CD14-positive monocyte (primary cell): ENCODE measurements around the gene GNG4. TPM values are rescaled to one million over a fixed set of nuclear protein-coding genes. Genes with fewer than 3 reads are reported as not detected.

Source experiments
- DNase-seq, 3 donors: peaks; one replicate each; pipeline ENCODE4 v3.0.0-alpha.2; 2011 to 2022
- H2AFZ ChIP-seq: 2 replicates; pipeline ENCODE4 v1.6.0; 2012; ENCODE audit warnings: mild to moderate bottlenecking, low read depth, low read length, inconsistent platforms; ENCODE audit not compliant: insufficient read depth, poor library complexity, severe bottlenecking
- H3K27ac ChIP-seq, 2 donors: 1 replicate in 1 of 2; 2 replicates in 1 of 2; pipeline ENCODE4 v1.5.1; 2012 to 2013; ENCODE audit warnings: low read length in 2 of 2, control low read depth in 1 of 2, inconsistent platforms in 1 of 2, low read depth in 1 of 2, mild to moderate bottlenecking in 1 of 2
- H3K27me3 ChIP-seq, 2 donors: one replicate each; pipeline versions ENCODE4 v1.6.0 to v1.6.1; 2011 to 2013; ENCODE audit warnings: low read length in 2 of 2; ENCODE audit not compliant: control insufficient read depth in 2 of 2, insufficient read depth in 2 of 2
- H3K36me3 ChIP-seq, 2 donors: replicated peaks in 1 of 2; 1 replicate in 1 of 2; 2 replicates in 1 of 2; pipeline versions ENCODE4 v1.5.1 to v1.6.1; 2012 to 2013; ENCODE audit warnings: low read length in 2 of 2, control low read depth in 1 of 2, inconsistent platforms in 1 of 2, mild to moderate bottlenecking in 1 of 2; ENCODE audit not compliant: insufficient read depth in 2 of 2, control insufficient read depth in 1 of 2
- H3K4me1 ChIP-seq, 2 donors: 1 replicate in 1 of 2; 2 replicates in 1 of 2; pipeline versions ENCODE4 v1.5.1 to v1.6.1; 2012 to 2013; ENCODE audit warnings: low read length in 2 of 2, control low read depth in 1 of 2, inconsistent platforms in 1 of 2, mild to moderate bottlenecking in 1 of 2, moderate library complexity in 1 of 2; ENCODE audit not compliant: insufficient read depth in 2 of 2, control insufficient read depth in 1 of 2
- H3K4me2 ChIP-seq: replicated peaks from 2 replicates; pipeline ENCODE3; 2012; ENCODE audit warnings: low read length, moderate library complexity, mild to moderate bottlenecking; ENCODE audit not compliant: poor library complexity, severe bottlenecking; ENCODE audit errors: extremely low read depth
- H3K4me3 ChIP-seq, 3 experiments: fragments of 200-600 bp in 1 of 3; sonication (generic) in 1 of 3; replicated peaks in 1 of 3; 1 replicate in 2 of 3; 2 replicates in 1 of 3; pipeline ENCODE4 v1.5.1; 2011 to 2013; ENCODE audit warnings: low read length in 3 of 3, mild to moderate bottlenecking in 3 of 3, control low read depth in 2 of 3, low read depth in 2 of 3, inconsistent platforms in 1 of 3, moderate library complexity in 1 of 3
- H3K79me2 ChIP-seq: 2 replicates; pipeline ENCODE4 v1.6.0; 2012; ENCODE audit warnings: mild to moderate bottlenecking, control low read depth, inconsistent platforms, low read length, moderate library complexity; ENCODE audit not compliant: insufficient read depth
- H3K9ac ChIP-seq: 2 replicates; pipeline ENCODE4 v1.6.0; 2017; ENCODE audit warnings: low read length, mild to moderate bottlenecking; ENCODE audit not compliant: insufficient read depth, poor library complexity, severe bottlenecking
- H3K9me3 ChIP-seq, 2 donors: replicated peaks in 1 of 2; 1 replicate in 1 of 2; 2 replicates in 1 of 2; pipeline versions ENCODE4 v1.5.1 to v1.6.1; 2012 to 2013; ENCODE audit warnings: low read length in 2 of 2, control low read depth in 1 of 2; ENCODE audit not compliant: control insufficient read depth in 1 of 2, insufficient read depth in 1 of 2
- H4K20me1 ChIP-seq: 2 replicates; pipeline ENCODE4 v1.6.0; 2012; ENCODE audit warnings: mild to moderate bottlenecking, low read length, control low read depth, moderate library complexity; ENCODE audit not compliant: insufficient read depth
- H3K27ac Mint-ChIP-seq, 7 donors: one replicate each; pipeline ENCODE4 v1.8.0; 2020; ENCODE audit warnings: mild to moderate bottlenecking in 7 of 7, mixed read lengths in 7 of 7, moderate library complexity in 6 of 7, inconsistent platforms in 2 of 7
- H3K27me3 Mint-ChIP-seq, 3 donors: one replicate each; pipeline ENCODE4 v1.8.0; 2021 to 2022; ENCODE audit warnings: low read depth in 3 of 3, mild to moderate bottlenecking in 3 of 3, mixed read lengths in 3 of 3, moderate library complexity in 3 of 3, inconsistent platforms in 1 of 3
- H3K36me3 Mint-ChIP-seq, 2 donors: one replicate each; pipeline ENCODE4 v1.8.0; 2020; ENCODE audit warnings: mixed read lengths in 2 of 2, inconsistent platforms in 1 of 2, mild to moderate bottlenecking in 1 of 2
- H3K4me1 Mint-ChIP-seq: one replicate; pipeline ENCODE4 v1.8.0; 2020; ENCODE audit warnings: mild to moderate bottlenecking, mixed read lengths
- H3K4me3 Mint-ChIP-seq, 2 donors: one replicate each; pipeline ENCODE4 v1.8.0; 2020; ENCODE audit warnings: mild to moderate bottlenecking in 2 of 2, mixed read lengths in 2 of 2, moderate library complexity in 1 of 2
- H3K9me3 Mint-ChIP-seq, 7 donors: one replicate each; pipeline ENCODE4 v1.8.0; 2020 to 2022; ENCODE audit warnings: mixed read lengths in 7 of 7, mild to moderate bottlenecking in 6 of 7, moderate library complexity in 6 of 7, inconsistent platforms in 2 of 7
- WGBS: methylation state at CpG from one replicate; pipeline ENCODE4 v1.1.5; 2013; ENCODE audit warnings: missing lambda C conversion rate; ENCODE audit not compliant: insufficient coverage; 5-methylcytosine and 5-hydroxymethylcytosine counted together
- intact Hi-C, 2 donors: fragments of 100-400 bp; cut with micrococcal nuclease; formaldehyde crosslinking; loops; one replicate each; pipeline versions ENCODE4 v1.15.0 to v1.15.1; 2023
- polyA plus RNA-seq, 3 donors: library from polyadenylated mRNA; depleted of rRNA in 1 of 3; unstranded in 2 of 3; stranded (reverse) in 1 of 3; fragments of 300-500 nt in 2 of 3; fragments of >200 nt in 1 of 3; fragmentation: Illumina TruSeq in 2 of 3; gene quantifications; 1 replicate in 2 of 3; 2 replicates in 1 of 3; pipeline ENCODE4 v1.2.3, GENCODE V29; 2012 to 2021
- TF ChIP-seq, protein P1 (sequence below): fragments of 200-600 bp; IDR thresholded peaks from one replicate; pipeline ENCODE4 v1.8.0; 2022; ENCODE audit warnings: antibody characterized with exemption, mild to moderate bottlenecking

GNG4 gene
- polyA plus RNA-seq, 3 donors: not detected

DNA sequence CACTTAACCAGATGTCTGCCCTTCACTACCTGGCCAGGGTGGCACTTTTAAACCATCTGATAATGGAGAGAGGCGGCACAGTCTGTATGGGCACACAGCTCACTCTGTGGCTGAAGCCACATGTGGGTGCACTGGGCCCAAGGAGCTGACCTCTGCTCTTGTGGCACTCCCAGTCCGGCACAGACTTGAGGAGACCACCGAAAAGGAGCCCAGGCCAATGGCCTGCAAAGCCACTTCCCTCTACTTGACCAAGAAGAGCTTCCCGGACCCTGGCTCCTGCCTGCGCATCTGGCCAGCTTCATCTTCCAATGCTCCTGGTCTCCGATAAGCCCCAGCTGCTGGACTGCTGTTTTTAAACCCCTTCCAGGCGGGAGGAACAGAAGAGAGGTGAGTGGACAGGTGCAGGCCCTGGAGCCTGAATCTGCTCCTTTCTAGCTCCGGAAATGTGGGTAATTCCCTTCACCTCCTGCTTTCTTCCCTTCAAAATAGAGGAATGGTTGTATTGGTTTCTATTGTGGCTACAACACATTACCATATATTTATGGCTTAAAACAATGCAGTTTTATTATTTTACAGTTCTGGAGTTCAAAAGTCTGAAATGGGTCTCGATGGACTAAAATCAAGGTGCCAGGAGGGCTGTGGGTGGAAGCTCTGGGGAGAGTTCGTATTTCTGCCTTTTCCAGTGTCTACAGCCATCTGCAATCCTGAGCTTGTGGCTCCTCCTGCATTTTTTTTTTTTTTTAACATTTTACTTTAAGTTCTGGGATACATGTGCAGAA lies 11.6 kb downstream of the GNG4 start:
- no peak for DNase-seq
- no peak overlapping the region for H3K27ac Mint-ChIP-seq
- no peaks in the 10 kb centered on the region for H4K20me1 ChIP-seq
- no peaks in the 10 kb centered on the region for H3K36me3 Mint-ChIP-seq
- peaks cover 17% of the 10 kb centered on the region for H3K4me1 Mint-ChIP-seq
- H3K9ac ChIP-seq: no peak overlapping the region
- no peak overlapping the region for H3K4me3 Mint-ChIP-seq
- WGBS: 100% methylated on average over 6 of the region's 10 CpGs
- H3K4me3 ChIP-seq: no peak overlapping the region
- no peaks in the 10 kb centered on the region for H3K9me3 ChIP-seq
- no peak overlapping the region for H2AFZ ChIP-seq
- H3K4me1 ChIP-seq: peaks cover 13 to 14% of the 10 kb centered on the region in 2 donors
- TF ChIP-seq, protein P1, sequence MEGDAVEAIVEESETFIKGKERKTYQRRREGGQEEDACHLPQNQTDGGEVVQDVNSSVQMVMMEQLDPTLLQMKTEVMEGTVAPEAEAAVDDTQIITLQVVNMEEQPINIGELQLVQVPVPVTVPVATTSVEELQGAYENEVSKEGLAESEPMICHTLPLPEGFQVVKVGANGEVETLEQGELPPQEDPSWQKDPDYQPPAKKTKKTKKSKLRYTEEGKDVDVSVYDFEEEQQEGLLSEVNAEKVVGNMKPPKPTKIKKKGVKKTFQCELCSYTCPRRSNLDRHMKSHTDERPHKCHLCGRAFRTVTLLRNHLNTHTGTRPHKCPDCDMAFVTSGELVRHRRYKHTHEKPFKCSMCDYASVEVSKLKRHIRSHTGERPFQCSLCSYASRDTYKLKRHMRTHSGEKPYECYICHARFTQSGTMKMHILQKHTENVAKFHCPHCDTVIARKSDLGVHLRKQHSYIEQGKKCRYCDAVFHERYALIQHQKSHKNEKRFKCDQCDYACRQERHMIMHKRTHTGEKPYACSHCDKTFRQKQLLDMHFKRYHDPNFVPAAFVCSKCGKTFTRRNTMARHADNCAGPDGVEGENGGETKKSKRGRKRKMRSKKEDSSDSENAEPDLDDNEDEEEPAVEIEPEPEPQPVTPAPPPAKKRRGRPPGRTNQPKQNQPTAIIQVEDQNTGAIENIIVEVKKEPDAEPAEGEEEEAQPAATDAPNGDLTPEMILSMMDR: no peak
- peaks cover 15 to 24% (median 16%) of the 10 kb centered on the region in 3 donors for H3K27me3 Mint-ChIP-seq
- H3K36me3 ChIP-seq: no peaks in the 10 kb centered on the region
- peaks cover 0 to 2% (median 0%) of the 10 kb centered on the region in 7 donors for H3K9me3 Mint-ChIP-seq
- H3K27me3 ChIP-seq: peaks cover 0 to 15% of the 10 kb centered on the region in 2 donors
- H3K79me2 ChIP-seq: no peaks in the 10 kb centered on the region
- H3K4me2 ChIP-seq: no peak overlapping the region
- intact Hi-C loops: no loop called here
- H3K27ac ChIP-seq: no peak overlapping the region

DNA sequence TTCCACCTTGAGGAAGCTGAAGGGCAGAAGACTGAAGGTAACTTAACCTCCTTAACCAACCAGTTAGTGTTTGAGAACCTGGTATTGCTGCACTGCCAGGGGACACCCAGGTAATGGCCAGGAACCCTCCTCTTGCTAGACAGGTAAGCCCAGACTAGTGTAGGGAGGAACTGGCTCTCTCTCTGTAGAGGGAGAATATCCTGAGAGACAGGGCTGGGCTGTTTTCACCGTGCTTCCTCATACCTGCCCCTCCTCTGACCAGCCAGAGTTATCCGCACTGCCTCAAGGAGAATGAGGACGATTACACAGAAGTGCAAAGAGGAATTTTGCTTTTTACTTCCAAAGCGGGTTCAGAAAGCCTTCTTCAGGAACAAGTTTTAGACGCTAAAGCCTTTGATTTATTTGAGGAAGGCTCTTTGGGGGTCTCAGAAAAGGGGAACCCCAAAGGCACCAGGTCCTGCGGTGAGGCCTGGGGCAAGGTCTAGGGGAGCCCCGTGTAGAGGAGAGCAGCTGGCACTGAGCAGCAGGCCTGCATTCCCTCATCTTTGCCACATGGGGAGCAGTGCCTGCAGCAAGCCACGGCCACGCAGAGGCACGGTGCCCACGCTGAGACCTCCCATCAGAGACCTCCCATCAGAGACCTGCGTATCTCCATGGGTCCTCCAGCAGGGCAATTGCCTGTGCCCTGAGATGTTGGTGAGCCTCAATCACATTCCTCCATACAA lies 13.5 kb downstream of the GNG4 start:
- TF ChIP-seq, protein P1: no peak
- Histone ChIP-seq H3K4me3 (no peak overlapping the region), H3K36me3 (no peaks in the 10 kb centered on the region), H3K4me1 (peaks cover 6% of the 10 kb centered on the region in 2 donors), H3K4me2 (no peak overlapping the region), H2AFZ (no peak overlapping the region), H3K27me3 (no peaks in the 10 kb centered on the region), H3K9me3 (no peaks in the 10 kb centered on the region), H4K20me1 (no peaks in the 10 kb centered on the region), H3K27ac (no peak overlapping the region), H3K9ac (no peak overlapping the region), H3K79me2 (no peaks in the 10 kb centered on the region)
- no peak for DNase-seq
- WGBS: 50% methylated on average over 8 of the region's 12 CpGs
- Mint-ChIP-seq H3K9me3 (no peaks in the 10 kb centered on the region), H3K4me1 (peaks cover 11% of the 10 kb centered on the region), H3K27me3 (peaks cover 2 to 8% (median 3%) of the 10 kb centered on the region in 3 donors), H3K4me3 (no peak overlapping the region), H3K36me3 (no peaks in the 10 kb centered on the region), H3K27ac (no peak overlapping the region)
- intact Hi-C loops: no loop called here
